Nasal cavity respiratory epithelium epithelial cell of viscerocranial mucosa (primary cell): ENCODE measurements around the gene GDF11. TPM values are rescaled to one million over a fixed set of nuclear protein-coding genes. Genes with fewer than 3 reads are reported as not detected.

Source experiments
- total RNA-seq: library from RNA; depleted of rRNA; stranded (reverse); fragments of >200 nt; gene quantifications from 2 replicates; pipeline ENCODE4 v1.2.3, GENCODE V29; 2014

Gene GDF11
- 0.34 and 1.3 TPM in 2 replicates for total RNA-seq

GRCh38 chr12:55742719-55743405 is at the start of gene GDF11:
Gene GDF11 (plus strand): TSS chr12:55743122. CDS start chr12:55743317, 195 bp downstream.

GRCh38 chr12:55707841-55708694 is 34.9 kb upstream of the GDF11 start, which contains the start of gene ITGA7:
Gene ITGA7 (minus strand): TSS chr12:55707904. CDS start chr12:55707682, 222 bp downstream.

GRCh38 chr12:55715833-55716581 is 26.9 kb upstream of the GDF11 start, which contains the start of gene BLOC1S1:
Gene BLOC1S1 (plus strand): TSS chr12:55716046. CDS start chr12:55716052, 6 bp downstream.

GRCh38 chr12:55720071-55720564 is 22.8 kb upstream of the GDF11 start, which contains the start of gene RDH5:
Gene RDH5 (plus strand): TSS chr12:55720393. CDS start chr12:55721185, 792 bp downstream.

GRCh38 chr12:55728939-55729818 is 13.7 kb upstream of the GDF11 start, which contains the start of gene CD63:
Gene CD63 (minus strand): TSS chr12:55729009. CDS start chr12:55728341, 668 bp downstream.

Other genes with a start within 250 kb of the GDF11 start
- not detected in 2 replicates for gene OR6C4, start 193.5 kb upstream of the GDF11 start, total RNA-seq
- gene OR2AP1, start 170.7 kb upstream of the GDF11 start, total RNA-seq: not detected in 2 replicates
- gene OR10P1, start 106.2 kb upstream of the GDF11 start, total RNA-seq: not detected in 2 replicates
- 0.34 and 1.2 TPM in 2 replicates for gene ITGA7, start 35.2 kb upstream of the GDF11 start, total RNA-seq
- gene BLOC1S1, start 27.1 kb upstream of the GDF11 start, total RNA-seq: 36.6 and 40.0 TPM in 2 replicates
- 0.85 and 1.0 TPM in 2 replicates for gene RDH5, start 22.7 kb upstream of the GDF11 start, total RNA-seq
- 605 and 1,092 TPM in 2 replicates for gene CD63, start 14.1 kb upstream of the GDF11 start, total RNA-seq
- 79.6 and 88.2 TPM in 2 replicates for gene SARNP, start 74.6 kb downstream of the GDF11 start, total RNA-seq
- gene ORMDL2, start 74.9 kb downstream of the GDF11 start, total RNA-seq: 35.2 and 37.4 TPM in 2 replicates
- gene DNAJC14, start 86.5 kb downstream of the GDF11 start, total RNA-seq: 37.9 and 41.4 TPM in 2 replicates
- under 0.01 and 0.28 TPM in 2 replicates for gene MMP19, start 99.8 kb downstream of the GDF11 start, total RNA-seq
- gene PYM1, start 184.8 kb downstream of the GDF11 start, total RNA-seq: 28.3 and 30.8 TPM in 2 replicates
- gene DGKA, start 188.0 kb downstream of the GDF11 start, total RNA-seq: 72.5 and 117 TPM in 2 replicates
- 1.3 and 1.4 TPM in 2 replicates for gene PMEL, start 222.9 kb downstream of the GDF11 start, total RNA-seq
- gene CDK2, start 223.7 kb downstream of the GDF11 start, total RNA-seq: 8.3 and 10.6 TPM in 2 replicates
- 49.9 and 80.6 TPM in 2 replicates for gene RAB5B, start 231.0 kb downstream of the GDF11 start, total RNA-seq